HG02678 (cell line): Measurements from ENCODE around the gene MUSK.
"Not testable (repeated sequence)": the region's sequence is repeated elsewhere in the genome, so short reads cannot be mapped to it uniquely, and the experiment has no call there.

Source experiments
- ATAC-seq: cut with Tn5 transposase; IDR thresholded peaks from one replicate; pipeline ENCODE4 v1.9.1; 2021; ENCODE audit warnings: mild to moderate bottlenecking, moderate library complexity; ENCODE audit not compliant: unreplicated experiment

The MUSK gene

DNA sequence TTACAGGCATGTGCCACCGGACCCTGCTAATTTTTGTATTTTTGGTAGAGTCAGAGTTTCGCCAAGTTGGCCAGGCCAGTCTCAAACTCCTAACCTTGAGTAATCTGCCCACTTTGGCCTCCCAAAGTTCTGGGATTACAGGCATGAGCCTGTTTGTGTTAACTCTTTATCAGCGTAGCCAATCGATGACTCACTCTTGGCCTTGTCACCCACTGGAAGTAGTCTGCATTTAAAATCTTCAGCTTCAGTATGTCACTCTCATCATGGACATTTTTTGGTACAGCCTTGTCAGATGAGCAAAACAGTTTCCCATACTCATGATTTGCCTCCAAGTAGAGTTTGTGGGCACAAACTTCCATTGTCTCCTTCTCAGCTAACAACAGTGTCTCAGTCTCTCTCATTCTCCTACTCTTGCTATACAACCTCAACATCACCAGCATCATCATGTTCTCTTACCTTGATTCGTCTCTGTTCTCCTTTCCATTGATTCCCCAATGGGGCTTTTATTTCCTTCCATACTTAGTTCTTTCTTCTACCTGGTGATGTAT is 22.5 kb downstream of the MUSK start:
- ATAC-seq: no peak

DNA sequence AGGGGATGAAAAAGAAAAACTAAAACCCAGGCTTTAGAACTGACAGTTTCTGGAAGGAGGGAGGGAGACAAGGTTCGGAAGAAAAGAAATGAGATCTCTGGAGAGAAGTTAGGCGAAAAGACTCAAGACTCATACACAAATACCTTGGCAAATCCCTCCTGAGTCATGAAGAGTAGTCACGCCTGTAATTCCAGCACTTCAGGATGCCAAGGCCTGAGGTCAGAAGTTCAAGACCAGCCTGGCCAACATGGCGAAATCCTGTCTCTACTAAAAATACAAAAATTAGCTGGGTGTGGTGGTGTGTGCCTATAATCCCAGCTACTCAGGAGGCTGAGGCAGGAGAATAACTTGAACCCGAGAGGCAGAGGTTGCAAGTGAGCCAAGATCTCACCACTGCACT is 27.3 kb downstream of the MUSK start:
- not testable (repeated sequence) for ATAC-seq

DNA sequence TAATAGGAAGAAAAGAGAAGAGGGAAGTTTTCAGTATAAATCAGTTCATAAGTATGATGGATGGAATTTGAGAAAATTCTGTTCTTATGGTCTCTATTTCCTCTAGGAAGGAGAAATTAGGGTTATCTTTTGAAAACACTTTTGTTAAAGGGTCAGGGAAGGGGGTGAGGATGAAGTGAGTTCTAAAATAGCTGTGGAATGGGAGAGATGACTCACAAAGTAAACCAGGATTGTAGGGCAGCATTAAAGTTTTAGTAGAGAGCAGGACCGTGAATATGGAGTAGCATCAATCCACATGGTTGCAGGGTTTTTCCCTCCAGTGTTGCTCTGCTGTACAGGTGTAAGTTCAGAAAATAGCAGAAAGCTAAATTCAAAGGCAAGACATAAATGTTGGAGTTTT is 32.4 kb downstream of the MUSK start:
- no peak for ATAC-seq

DNA sequence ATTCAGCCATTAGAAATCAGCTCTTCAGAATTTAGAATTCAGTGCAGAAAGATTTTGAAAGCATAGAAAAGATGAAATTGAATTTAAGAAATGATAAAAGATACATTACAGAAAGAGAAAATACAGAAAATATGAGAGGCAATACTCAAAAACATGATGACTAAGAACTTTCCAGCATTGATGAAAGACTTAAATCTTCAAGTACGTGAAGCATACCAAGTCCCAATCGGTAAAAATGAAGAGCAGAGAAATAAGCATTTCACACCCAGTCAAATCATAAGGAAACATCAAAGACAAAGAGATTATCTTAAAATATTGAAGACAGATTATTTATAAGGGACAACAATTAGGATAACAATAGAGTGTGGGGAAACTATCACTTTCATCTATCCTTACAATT is 35.1 kb downstream of the MUSK start:
- ATAC-seq: no peak

DNA sequence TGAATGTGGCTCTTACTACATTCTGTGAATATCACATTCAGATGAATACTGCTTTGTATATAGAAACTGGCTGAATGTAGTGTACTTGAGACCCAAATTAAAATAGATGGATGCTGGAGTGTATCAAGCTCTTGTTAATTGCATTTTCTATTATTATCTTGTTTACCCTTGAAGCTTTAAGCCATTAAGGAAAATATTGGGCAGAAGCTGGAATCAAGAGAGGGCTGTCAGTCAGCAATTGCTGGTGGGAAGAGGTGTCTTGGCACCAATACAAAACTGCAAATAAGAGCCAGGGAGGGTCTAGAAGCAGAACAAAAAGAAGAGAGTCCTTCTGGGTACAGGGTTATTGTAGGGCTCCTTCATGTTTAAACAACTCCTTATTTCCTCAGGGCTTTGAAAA is 38.8 kb downstream of the MUSK start:
- no peak for ATAC-seq

DNA sequence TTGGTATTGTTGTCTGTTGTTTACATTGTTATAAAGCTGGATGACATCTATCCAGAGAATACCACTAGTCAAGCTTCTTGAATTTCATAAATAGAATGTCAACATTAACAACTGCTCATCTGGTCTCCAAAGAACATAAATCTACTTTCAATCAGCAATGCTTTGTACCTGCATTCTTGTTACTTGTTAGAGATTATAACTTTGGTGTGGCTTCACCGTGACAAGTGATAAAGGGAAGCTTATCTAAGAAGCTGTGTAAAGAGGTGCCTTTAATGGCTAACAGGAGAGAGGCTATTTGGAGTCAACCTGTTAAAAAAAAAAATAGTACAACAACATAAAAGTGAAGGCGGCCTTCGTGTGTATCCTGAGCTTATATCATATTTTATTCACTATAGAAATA is 41.8 kb downstream of the MUSK start:
- no peak for ATAC-seq

DNA sequence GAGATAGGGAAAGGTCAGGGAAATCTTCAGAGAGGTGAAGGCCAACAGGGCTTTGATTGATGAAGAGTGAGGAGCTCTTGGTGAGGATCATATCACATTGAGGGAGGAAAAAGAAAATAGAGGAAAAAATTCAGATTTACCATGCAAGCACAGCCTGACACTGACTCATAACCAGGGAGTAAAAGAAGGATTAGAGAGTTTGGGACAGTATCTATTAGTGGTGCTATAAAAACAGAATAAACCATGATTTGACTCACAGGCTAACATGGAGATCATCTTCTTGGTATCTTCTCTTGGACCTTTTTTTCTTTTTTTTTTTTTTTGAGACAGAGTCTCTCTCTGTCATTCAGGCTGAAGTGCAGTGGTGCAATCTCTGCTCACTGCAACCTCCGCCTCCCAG is 44.4 kb downstream of the MUSK start:
- ATAC-seq: no peak

DNA sequence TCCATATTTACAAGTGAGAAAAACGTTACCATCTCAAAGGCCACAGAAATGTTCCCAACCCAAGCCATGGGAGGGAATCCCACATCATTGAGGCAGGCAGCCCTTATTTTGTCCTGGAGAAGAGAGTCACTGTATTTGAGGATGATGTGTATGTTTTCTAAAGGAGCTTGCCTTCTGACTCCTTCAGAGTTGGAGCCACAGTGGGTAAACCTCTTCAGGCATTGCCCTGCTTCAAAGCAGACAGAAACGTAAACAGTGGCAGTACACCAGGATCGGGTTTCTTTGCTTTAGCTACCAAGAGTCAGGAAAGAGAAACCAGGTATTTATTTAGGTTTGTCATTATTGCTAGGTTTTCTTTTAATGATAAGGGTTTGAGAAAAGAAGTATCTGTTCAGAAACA is 45.7 kb downstream of the MUSK start:
- no peak for ATAC-seq

DNA sequence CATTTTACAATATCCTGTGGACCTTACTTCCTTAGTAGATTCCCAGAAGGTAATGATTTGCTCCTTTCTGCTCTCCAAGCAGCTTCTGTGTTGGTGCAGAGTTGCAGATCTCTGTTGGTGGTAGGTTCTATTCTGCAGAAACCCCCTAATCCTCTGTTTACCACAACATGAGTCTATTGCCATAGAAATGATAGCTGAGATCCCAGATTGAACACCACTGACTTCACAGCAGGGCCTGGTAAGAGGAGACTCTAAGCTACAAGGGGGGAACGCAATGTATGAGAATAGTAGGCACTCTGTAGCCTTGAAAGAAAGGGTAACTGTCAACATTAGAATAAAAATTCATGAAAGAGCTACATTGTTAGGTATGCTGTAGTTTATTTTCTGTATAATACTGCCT is 59.5 kb downstream of the MUSK start:
- no peak for ATAC-seq

DNA sequence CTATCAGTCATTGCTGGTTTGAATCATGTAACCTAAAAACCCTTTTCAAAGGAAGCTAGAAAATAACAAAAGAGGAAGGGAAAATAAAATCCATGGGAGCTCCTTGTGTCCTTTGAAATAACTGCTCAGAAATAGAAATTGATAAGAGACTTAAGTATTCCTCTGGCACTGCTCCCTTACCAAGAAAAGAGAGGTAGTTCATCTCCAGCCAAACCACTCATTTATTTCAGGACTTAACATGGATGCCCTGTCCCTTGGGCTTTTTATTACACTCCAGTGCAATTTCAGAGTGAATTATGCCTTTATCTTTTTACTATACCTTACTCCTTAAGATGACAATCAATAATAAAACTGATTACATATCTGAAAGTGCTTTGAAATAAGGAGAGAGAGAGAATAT is 61.0 kb downstream of the MUSK start:
- no peak for ATAC-seq

DNA sequence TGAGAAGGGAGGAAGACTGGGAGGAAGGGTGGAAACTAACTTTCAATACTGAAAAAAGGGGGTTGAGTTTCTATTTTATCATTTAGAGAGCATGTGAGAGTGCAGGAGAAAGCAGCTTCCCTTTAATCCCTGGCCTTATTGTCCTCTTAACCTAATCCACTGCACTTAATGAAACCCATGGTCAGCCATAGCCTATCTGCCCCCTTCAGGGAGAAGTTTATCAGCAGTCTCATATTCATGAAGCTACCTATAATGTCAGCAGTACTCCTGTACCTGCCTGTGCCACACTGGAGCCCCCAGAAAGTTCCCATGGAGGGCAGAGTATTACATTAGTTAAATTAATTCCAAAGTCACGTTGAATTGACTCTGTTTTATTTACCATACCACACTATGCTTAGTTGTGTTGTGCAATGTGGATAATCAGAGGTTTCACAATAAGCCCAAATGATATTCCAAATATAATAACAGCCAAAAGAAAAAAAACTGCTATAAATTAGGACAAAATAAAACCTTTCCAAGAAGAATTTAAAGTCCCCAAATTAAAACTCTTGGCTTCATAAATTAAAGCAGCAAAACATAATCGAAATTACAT is 62.9 kb downstream of the MUSK start:
- no peak for ATAC-seq

DNA sequence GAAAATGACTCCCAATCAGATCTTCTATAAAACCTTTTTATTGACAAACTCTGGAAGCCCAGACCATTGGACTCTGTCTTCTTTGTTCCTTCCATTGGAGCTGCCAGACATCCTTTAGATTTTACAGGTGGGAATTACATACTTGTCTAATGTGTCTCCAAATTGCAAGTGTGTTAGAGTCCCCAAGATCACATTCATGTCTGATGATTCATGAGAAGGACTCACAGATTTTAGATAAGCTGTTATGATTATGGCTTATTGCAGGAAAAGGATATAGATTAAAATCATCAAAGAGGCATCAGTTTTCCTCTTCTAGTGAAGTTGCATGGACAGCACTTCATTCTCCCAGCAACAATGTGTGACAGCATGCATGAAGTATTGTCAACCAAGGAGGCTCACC is 70.4 kb downstream of the MUSK start:
- ATAC-seq: no peak

DNA sequence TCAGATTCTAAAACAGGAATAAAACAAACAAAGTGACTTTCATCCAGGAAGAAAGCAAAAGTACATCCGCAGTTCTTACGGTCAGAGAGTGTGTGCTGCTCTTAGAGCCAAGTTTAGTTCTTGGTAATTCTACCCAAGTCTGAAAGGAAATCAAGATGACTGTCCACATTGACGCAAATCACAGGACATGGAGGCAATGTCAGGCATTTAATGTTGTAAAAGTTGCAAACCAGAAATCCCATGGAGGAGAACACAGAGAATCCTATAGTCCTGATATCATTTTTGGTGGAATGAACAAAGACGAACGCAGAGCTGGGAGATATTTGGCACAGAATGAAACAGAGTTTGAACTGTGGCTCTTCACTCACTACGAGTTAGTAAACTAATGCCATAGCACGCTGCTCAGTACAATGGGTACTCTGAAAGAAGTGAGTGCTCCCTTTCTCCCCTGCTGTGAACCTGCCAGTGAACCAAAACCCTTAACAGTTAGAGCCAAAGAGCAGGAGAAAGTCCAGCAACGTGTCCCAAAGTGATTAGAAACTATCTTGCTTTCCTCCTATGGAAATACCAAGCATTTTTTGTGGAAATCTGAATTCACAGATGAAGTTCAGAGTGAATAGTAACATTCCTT is 74.3 kb downstream of the MUSK start:
- no peak for ATAC-seq

DNA sequence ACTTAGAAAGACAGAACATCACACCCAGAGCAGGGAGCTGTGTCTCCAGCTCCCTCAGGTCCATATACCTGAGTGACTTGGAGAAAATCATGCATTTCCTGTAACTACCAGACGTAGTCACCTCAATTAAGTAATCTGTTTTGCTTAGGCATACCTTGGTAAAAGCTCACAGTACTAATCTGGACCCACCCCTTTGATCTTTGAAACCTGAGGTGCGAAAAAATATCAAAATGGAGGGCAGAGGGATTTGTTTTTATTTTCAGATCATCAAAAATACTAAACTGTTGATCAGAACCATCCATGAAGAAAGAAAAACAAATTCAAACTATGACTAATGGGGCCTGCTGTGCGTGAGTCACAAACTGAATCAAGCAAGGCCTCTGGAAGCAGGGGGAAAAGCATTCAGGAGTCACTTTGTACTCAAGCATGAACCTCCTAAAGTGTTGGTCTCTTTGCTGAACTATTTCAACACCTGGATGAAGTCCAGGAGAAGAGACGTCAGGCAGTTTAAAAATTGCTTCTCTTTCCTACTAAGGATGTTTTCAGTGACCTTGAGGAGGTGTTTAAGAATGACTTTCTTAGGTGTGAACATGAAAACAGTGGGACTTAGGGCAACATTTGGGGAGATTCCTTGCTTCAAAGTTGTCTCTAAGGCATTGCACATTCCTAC is 76.3 kb downstream of the MUSK start:
- no peak for ATAC-seq

DNA sequence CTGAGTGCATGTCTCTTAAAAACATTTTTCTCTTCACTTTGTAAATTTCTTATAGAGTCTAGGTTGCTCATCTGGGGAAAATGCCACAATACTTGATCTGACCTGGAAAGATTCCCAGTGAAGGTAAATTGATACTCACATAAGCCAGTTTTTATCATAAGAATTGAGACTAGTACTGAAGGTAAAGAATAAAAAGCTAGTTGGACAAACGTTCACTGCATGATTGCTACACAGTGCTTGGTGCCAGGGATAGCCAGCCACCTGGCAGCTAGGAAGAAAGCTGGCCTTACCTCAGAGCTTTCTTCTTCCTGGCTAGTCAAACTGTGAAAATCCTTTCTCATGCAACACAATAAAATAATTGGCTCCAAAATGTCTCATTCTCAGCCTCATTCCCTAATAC is 77.1 kb downstream of the MUSK start:
- no peak for ATAC-seq

DNA sequence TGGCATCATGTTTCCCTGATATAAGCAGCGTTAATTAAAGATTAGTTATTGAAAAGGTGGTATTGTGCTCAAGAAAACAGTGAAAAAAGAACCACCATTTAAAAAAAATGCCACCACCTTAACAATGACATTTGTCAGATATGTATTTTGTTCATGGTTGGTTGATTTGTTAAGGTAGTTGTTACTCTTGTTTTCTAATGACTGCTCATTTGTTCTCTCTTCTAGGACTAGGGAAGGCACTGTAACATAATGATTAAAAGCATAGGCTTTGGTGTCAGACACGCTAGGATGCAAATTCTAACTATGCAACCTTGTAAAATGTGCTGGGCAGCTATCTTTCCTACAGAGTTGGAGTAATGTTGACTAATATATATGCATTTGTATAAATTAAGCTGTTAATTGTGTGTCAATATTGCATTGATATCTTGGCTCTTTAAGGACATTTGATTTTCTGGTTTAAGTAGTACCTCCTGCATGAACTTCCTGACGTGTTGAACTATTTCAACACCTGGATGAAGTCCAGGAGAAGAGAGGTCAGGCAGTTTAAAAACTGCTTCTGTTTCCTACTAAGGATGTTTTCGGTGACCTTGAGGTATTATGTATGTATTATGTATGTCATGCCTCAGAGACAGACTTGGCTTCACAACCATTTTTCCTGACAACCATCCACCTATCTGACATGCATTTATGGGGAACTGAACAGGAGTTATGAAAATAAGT is 77.8 kb downstream of the MUSK start:
- no peak for ATAC-seq

DNA sequence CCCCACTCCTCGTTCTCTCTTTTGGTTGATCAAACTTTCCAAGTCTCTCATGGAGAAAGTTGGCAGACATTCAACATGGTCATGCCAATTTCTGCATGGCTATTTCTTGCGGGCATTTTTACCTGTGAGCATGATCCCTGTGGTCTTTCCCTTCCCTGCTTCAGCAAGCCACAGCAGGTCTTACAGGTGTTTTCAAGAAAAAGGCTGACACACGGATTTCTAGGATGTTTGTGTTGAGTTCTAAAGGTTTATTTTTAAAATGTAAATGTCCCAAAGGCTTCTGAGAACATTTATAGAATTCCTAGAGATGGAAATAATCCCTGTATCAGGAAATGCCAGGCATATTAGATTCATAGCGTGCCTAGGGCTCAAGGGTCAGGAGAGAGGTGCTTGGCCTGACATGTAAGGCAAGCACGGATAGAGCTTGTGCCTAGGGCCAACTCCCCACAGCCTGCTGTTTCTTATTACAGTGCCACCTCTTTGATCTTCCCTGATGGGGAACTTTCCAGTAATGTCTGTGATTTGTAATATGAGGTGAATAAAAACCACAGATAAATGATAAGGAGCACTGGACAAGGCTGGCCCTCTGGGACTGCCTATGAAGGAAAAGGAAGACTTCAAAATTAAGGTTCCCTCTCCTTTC is 79.8 kb downstream of the MUSK start:
- no peak for ATAC-seq

DNA sequence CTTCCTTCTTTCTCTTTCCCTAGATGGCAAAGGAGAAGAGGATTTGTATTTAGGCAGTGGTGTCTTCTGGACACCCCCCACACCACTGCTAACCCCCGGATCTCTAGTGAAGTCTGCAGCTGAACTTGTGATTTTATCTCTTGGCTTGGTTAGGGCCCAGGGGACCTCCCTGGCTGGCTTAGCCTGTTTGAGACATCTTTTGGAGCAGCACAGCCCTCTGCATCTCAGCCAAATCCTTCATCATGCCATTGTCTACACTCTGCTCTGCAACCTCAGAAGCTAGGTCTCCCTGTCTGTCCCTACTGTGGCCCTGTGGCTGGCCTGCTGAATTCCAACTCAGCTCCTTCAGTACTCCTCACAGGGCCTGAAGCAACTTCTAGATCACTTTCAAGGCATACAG is 81.7 kb downstream of the MUSK start:
- no peak for ATAC-seq

DNA sequence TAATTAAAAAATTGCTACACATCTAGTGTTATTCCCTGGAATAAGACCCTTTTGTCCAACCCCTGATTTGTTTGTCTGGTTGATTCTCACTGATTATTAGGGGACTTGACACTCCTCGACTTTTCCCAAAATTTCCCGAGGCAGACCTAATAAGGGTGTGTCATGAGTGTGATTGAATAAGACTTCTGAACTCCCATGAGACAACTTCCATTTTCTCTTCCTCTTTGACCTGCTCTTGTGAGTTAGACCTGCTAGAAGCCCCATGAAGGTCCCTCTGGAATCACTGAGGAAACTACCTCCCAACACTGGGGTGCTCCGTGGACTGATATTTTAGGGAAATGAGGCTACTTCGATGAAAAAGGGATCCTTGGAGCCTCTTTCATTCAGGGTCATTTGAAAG is 83.4 kb downstream of the MUSK start:
- ATAC-seq: no peak

DNA sequence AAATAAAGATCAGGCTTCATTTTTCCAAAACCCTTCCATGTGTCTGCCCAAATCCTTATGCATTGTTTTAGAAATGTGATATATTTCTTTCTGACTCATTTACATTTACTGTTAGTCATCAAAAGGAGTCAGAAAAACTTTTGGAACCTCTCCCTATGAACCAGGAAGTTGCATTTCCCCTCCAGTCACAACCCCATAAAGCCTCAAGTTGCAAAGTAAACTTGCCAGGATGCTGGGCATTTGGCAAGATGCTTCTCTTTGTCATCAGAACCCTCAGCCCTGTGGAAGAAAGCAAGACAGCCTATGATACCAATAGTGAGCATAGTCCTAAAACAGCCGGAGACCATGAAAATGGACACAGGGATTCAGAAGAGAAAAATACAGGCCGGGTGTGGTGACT is 84.2 kb downstream of the MUSK start:
- ATAC-seq: no peak

DNA sequence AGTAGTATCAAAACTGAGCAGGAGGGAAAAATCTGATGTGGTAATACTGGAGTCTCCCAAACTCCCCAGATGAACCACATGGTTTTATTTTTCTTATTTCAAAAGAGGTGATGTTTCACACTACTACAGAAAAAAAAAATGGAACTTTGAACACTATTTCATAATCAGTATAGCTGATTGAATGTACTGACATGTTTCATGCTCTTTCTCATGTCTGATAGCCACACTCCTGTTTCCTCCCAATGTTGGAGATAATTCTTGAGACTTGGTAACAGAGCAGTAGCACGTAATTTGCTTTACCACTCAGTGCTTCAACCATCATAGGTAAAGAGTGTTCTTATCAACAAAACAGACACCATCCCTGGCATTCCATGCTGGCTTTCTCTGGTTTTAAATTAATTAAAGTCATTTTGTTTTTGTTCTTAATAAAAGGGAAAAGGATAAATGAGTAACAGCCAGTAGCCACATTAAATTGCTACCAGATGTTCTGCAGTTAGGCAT is 85.2 kb downstream of the MUSK start:
- no peak for ATAC-seq
